ENCODE results near the gene RNF157.
"Not testable (repeated sequence)": the region's sequence is repeated elsewhere in the genome, so short reads cannot be mapped to it uniquely, and the experiment has no call there.

GRCh38 chr17:76252967-76253766 is 12.9 kb upstream of the RNF157 start:
- TF ChIP-seq CTCF (IDR thresholded peaks at IDR 0.05; ENCODE audit: poor library complexity); EZH2 (IDR thresholded peaks at IDR 0.05; ENCODE audit: borderline replicate concordance): not testable (repeated sequence)

Measured in hepatocyte (in vitro differentiated cells).